Endothelial cell (in vitro differentiated cells): ENCODE measurements around the gene GMDS. TPM values are rescaled to one million over a fixed set of nuclear protein-coding genes. Genes with fewer than 3 reads are reported as not detected.

Experiments
- DNase-seq: peaks from one replicate; pipeline ENCODE4 v3.0.0; 2021; ENCODE audit warnings: low spot score
- H3K27ac Mint-ChIP-seq: one replicate; pipeline ENCODE4 v1.8.0; 2021; ENCODE audit warnings: mixed read lengths, inconsistent platforms; ENCODE audit not compliant: unreplicated experiment
- H3K27me3 Mint-ChIP-seq: one replicate; pipeline ENCODE4 v1.8.0; 2021; ENCODE audit warnings: mild to moderate bottlenecking, moderate library complexity, mixed read lengths, inconsistent platforms; ENCODE audit not compliant: unreplicated experiment
- H3K36me3 Mint-ChIP-seq: one replicate; pipeline ENCODE4 v1.8.0; 2021; ENCODE audit warnings: mild to moderate bottlenecking, low read depth, mixed read lengths, inconsistent platforms; ENCODE audit not compliant: unreplicated experiment
- H3K4me1 Mint-ChIP-seq: one replicate; pipeline ENCODE4 v1.8.0; 2021; ENCODE audit warnings: mild to moderate bottlenecking, mixed read lengths, inconsistent platforms; ENCODE audit not compliant: unreplicated experiment
- H3K4me3 Mint-ChIP-seq: one replicate; pipeline ENCODE4 v1.8.0; 2021; ENCODE audit warnings: mild to moderate bottlenecking, mixed read lengths, inconsistent platforms; ENCODE audit not compliant: unreplicated experiment
- H3K9me3 Mint-ChIP-seq: one replicate; pipeline ENCODE4 v1.8.0; 2021; ENCODE audit warnings: mixed read lengths, inconsistent platforms; ENCODE audit not compliant: unreplicated experiment
- total RNA-seq: library from RNA; stranded (reverse); fragmentation: NEBNext Ultra II Directional; extraction: Animal tissue kit (Norgen Biotek cat#: 25700); gene quantifications from one replicate; pipeline ENCODE4 v1.2.1, GENCODE V29; 2021; ENCODE audit not compliant: unreplicated experiment
- TF ChIP-seq, protein P1 (sequence below): fragments of 200-600 bp; sonication (generic); IDR thresholded peaks from one replicate; pipeline ENCODE4 v1.5.0; 2021; ENCODE audit warnings: antibody characterized with exemption; ENCODE audit not compliant: unreplicated experiment

The GMDS gene
- total RNA-seq, 1 donor from 2014 or later, result 36.0 TPM

DNA sequence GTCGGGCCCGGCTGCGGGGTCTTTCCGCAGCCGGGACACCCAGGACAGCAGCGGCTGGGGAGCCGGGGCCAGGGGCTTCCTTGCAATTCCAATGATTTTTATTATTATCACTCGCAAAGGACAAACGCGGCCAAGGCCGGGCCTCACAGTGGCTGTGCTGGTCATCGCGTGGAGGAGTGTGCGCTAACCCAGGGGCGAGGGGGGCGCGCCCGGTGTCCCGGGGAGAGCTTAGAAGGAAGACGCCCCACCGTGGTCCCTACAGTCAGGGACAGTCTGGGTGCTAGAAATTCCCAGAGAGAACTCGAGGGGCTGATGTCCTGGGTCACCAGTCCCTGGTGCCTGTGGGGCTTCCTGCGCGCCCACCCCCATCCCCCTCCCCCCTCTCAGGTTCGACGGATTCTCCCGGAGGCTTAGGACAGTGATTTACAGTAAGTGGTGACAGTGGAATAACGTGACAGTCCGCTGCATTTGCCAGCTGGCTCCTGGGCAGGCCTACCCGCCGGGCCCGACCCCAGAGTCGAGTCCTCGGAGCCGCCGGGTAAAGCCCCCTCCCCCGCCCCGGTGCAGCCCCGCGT, 626.2 kb downstream of the GMDS start:
- Mint-ChIP-seq H3K36me3 (peaks cover 26% of the 10 kb centered on the region), H3K4me1 (peaks cover 58% of the 10 kb centered on the region), H3K9me3 (no peaks in the 10 kb centered on the region), H3K27me3 (peaks cover 18% of the 10 kb centered on the region), H3K27ac (no peak overlapping the region), H3K4me3 (no peak overlapping the region)
- peak; percentile 40 for DNase-seq
- TF ChIP-seq, protein P1, sequence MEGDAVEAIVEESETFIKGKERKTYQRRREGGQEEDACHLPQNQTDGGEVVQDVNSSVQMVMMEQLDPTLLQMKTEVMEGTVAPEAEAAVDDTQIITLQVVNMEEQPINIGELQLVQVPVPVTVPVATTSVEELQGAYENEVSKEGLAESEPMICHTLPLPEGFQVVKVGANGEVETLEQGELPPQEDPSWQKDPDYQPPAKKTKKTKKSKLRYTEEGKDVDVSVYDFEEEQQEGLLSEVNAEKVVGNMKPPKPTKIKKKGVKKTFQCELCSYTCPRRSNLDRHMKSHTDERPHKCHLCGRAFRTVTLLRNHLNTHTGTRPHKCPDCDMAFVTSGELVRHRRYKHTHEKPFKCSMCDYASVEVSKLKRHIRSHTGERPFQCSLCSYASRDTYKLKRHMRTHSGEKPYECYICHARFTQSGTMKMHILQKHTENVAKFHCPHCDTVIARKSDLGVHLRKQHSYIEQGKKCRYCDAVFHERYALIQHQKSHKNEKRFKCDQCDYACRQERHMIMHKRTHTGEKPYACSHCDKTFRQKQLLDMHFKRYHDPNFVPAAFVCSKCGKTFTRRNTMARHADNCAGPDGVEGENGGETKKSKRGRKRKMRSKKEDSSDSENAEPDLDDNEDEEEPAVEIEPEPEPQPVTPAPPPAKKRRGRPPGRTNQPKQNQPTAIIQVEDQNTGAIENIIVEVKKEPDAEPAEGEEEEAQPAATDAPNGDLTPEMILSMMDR, result no peak

GRCh38 chr6:1618311-1619097, 626.9 kb downstream of the GMDS start:
- Mint-ChIP-seq H3K36me3 (peaks cover 29% of the 10 kb centered on the region), H3K9me3 (no peaks in the 10 kb centered on the region), H3K4me3 (peak overlapping the region; percentile 69), H3K27ac (peak overlapping the region; percentile 72), H3K4me1 (peaks cover 57% of the 10 kb centered on the region), H3K27me3 (peaks cover 18% of the 10 kb centered on the region)
- TF ChIP-seq, protein P1, result no peak
- DNase-seq, result peak; percentile 27

DNA sequence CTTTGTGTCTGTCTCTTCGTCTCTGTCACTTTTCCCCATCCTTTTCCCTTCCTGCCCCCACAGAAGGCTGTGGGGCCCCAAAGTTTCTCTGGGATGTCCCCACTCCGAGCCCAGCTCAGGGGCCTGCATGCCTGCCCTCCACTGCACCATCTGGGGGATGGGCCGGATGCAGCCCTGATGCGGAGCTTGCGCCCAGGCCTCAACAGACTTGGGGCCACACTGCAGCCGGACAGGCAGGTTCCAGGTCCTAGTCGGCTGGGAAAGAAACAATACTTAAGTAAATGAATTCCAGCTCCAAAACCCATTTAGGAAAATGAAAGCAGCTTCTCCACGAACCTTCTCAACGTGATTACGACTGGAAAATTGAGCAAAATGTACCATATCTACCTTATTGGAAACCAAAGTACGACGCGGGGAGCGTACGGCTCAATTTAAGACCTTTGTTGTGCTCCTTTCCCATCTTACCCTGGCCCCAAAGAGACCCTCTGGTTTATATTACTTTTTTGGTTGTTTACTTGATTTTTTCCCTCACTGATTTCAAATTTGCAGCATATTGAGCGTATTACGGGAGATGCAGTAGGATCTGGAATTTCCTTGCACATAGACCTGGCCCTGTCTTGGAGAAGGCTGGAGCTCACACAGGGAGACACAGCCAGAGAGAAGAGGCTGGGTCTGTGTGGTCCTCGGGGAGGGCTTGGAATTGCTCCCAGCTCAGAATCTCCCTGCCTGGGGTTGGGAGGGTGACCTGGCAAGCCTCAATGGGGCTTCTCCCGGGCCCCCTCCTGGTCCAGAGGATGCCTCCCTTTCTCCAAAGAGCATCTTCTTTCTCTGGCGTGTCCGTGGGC, 627.7 kb downstream of the GMDS start:
- Mint-ChIP-seq H3K4me1 (peaks cover 57% of the 10 kb centered on the region), H3K27ac (peak overlapping the region; percentile 70), H3K9me3 (no peaks in the 10 kb centered on the region), H3K36me3 (peaks cover 37% of the 10 kb centered on the region), H3K27me3 (peaks cover 24% of the 10 kb centered on the region), H3K4me3 (peak overlapping the region; percentile 86)
- no peak for DNase-seq
- TF ChIP-seq, protein P1, result no peak

- Mint-ChIP-seq H3K27me3 (peaks cover 28% of the 10 kb centered on the region), H3K9me3 (peaks cover 3% of the 10 kb centered on the region), H3K4me3 (peak overlapping the region; percentile 89), H3K27ac (peak overlapping the region; percentile 43), H3K36me3 (peaks cover 39% of the 10 kb centered on the region), H3K4me1 (peaks cover 55% of the 10 kb centered on the region)
- TF ChIP-seq, protein P1, result no peak
- no peak for DNase-seq
Observed at GRCh38 chr6:1616701-1617463, 628.5 kb downstream of the GMDS start.
